Chondrocyte (in vitro differentiated cells): ENCODE data around the gene RAI1. TPM values are rescaled to one million over a fixed set of nuclear protein-coding genes. Genes with fewer than 3 reads are reported as not detected.

Source experiments
- DNase-seq: peaks from one replicate; pipeline ENCODE4 v3.0.0; 2021; ENCODE audit warnings: mixed read lengths, low spot score
- H3K27ac Mint-ChIP-seq: one replicate; pipeline ENCODE4 v1.8.0; 2021; ENCODE audit warnings: mild to moderate bottlenecking, moderate library complexity, mixed read lengths; ENCODE audit not compliant: unreplicated experiment
- H3K27me3 Mint-ChIP-seq: 2 replicates; pipeline ENCODE4 v1.8.0; 2021; ENCODE audit warnings: low read depth, mixed read lengths
- H3K36me3 Mint-ChIP-seq: 2 replicates; pipeline ENCODE4 v1.8.0; 2021; ENCODE audit warnings: low read depth, mixed read lengths
- H3K4me1 Mint-ChIP-seq: 2 replicates; pipeline ENCODE4 v1.8.0; 2021; ENCODE audit warnings: low read depth, mild to moderate bottlenecking, mixed read lengths
- H3K4me3 Mint-ChIP-seq: one replicate; pipeline ENCODE4 v1.8.0; 2021; ENCODE audit warnings: mild to moderate bottlenecking, moderate library complexity, mixed read lengths; ENCODE audit not compliant: unreplicated experiment
- H3K9me3 Mint-ChIP-seq: 2 replicates; pipeline ENCODE4 v1.8.0; 2021; ENCODE audit warnings: low read depth, mixed read lengths
- total RNA-seq: library from RNA; stranded (reverse); gene quantifications from 3 replicates; pipeline ENCODE4 v1.2.1, GENCODE V29; 2021
- TF ChIP-seq, protein P1 (sequence below): fragments of 200-600 bp; sonication (generic); IDR thresholded peaks from 2 replicates; pipeline ENCODE4 v1.5.0; 2021; ENCODE audit warnings: antibody characterized with exemption, mild to moderate bottlenecking, moderate library complexity

The RAI1 gene
- total RNA-seq, 1 donor from 2014 or later: 28.7 TPM

- Mint-ChIP-seq H3K36me3 (no peaks in the 10 kb centered on the region), H3K9me3 (no peaks in the 10 kb centered on the region), H3K4me3 (no peak overlapping the region), H3K27me3 (no peaks in the 10 kb centered on the region), H3K4me1 (peaks cover 33% of the 10 kb centered on the region), H3K27ac (peak overlapping the region; percentile 69)
- DNase-seq: no peak
- TF ChIP-seq, protein P1, sequence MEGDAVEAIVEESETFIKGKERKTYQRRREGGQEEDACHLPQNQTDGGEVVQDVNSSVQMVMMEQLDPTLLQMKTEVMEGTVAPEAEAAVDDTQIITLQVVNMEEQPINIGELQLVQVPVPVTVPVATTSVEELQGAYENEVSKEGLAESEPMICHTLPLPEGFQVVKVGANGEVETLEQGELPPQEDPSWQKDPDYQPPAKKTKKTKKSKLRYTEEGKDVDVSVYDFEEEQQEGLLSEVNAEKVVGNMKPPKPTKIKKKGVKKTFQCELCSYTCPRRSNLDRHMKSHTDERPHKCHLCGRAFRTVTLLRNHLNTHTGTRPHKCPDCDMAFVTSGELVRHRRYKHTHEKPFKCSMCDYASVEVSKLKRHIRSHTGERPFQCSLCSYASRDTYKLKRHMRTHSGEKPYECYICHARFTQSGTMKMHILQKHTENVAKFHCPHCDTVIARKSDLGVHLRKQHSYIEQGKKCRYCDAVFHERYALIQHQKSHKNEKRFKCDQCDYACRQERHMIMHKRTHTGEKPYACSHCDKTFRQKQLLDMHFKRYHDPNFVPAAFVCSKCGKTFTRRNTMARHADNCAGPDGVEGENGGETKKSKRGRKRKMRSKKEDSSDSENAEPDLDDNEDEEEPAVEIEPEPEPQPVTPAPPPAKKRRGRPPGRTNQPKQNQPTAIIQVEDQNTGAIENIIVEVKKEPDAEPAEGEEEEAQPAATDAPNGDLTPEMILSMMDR: no peak
Observed at GRCh38 chr17:17779015-17779611, 97.9 kb downstream of the RAI1 start.

DNA sequence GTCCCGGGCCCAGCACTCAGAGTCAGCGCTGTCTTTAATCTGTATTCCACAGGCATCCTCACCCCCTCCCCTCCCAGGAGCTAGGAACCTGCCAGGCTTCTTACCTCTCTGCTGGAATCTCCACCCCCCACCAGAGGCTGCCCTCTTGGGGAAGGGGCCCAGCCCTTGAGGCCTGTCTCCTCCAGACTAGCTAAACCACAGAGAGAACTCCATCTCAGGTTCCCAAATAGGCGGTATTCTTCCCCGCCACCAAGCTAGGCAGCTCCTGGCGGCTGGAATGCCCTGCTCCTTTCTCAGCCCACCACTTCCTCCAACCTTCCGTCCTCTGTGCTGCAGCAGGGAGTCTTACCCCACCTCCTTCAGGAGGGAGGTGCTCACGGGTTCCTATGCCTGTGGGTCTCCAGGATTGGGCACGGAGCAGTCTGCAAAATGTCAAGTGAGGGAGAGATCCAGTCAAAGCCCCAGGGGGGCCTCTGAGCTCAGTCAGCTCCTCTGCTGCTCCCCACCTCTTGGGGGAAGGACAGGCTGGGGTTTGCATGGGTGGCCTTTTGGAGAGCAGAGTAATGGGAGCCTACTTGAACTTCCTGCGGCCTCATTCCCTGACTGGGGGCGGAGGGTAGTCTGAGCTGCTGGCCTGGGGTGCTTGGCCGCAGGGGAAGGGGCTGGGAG is 99.8 kb downstream of the RAI1 start:
- DNase-seq: no peak
- peaks cover 44% of the 10 kb centered on the region for H3K4me1 Mint-ChIP-seq
- no peaks in the 10 kb centered on the region for H3K36me3 Mint-ChIP-seq
- no peaks in the 10 kb centered on the region for H3K9me3 Mint-ChIP-seq
- H3K4me3 Mint-ChIP-seq: peak overlapping the region; percentile 52
- no peaks in the 10 kb centered on the region for H3K27me3 Mint-ChIP-seq
- H3K27ac Mint-ChIP-seq: peak overlapping the region; percentile 82
- TF ChIP-seq, protein P1: peak; percentile 75

GRCh38 chr17:17781591-17782496 is 100.6 kb downstream of the RAI1 start:
- Mint-ChIP-seq H3K27ac (no peak overlapping the region), H3K9me3 (no peaks in the 10 kb centered on the region), H3K4me3 (peak overlapping the region; percentile 61), H3K27me3 (no peaks in the 10 kb centered on the region), H3K36me3 (no peaks in the 10 kb centered on the region), H3K4me1 (peaks cover 44% of the 10 kb centered on the region)
- TF ChIP-seq, protein P1: no peak
- DNase-seq: no peak

GRCh38 chr17:17782523-17783115 is 101.4 kb downstream of the RAI1 start:
- H3K9me3 Mint-ChIP-seq: no peaks in the 10 kb centered on the region
- H3K4me1 Mint-ChIP-seq: peaks cover 44% of the 10 kb centered on the region
- H3K27me3 Mint-ChIP-seq: no peaks in the 10 kb centered on the region
- H3K4me3 Mint-ChIP-seq: peak overlapping the region; percentile 59
- no peak overlapping the region for H3K27ac Mint-ChIP-seq
- DNase-seq: no peak
- TF ChIP-seq, protein P1: no peak
- H3K36me3 Mint-ChIP-seq: no peaks in the 10 kb centered on the region
